K562 (cell line): ENCODE results near the gene PHTF1. TPM values are rescaled to one million over a fixed set of nuclear protein-coding genes. Genes with fewer than 3 reads are reported as not detected.

Experiments
- ARID2 ChIP-seq: fragments of 450-650 bp; IDR thresholded peaks from 2 replicates; pipeline ENCODE4 v1.6.1; 2017; ENCODE audit warnings: antibody characterized with exemption, mild to moderate bottlenecking
- CHAMP1 ChIP-seq: fragments of 450-650 bp; IDR thresholded peaks from 2 replicates; pipeline ENCODE4 v1.6.1; 2016; ENCODE audit warnings: mild to moderate bottlenecking
- HNRNPL ChIP-seq: fragments of 200-400 bp; formaldehyde crosslinking; IDR thresholded peaks from 2 replicates; pipeline ENCODE4 v1.6.1; 2017; ENCODE audit warnings: low read depth, mild to moderate bottlenecking, low read length
- IRF2 ChIP-seq: sonication (generic); formaldehyde crosslinking; IDR thresholded peaks from 2 replicates; pipeline ENCODE4 v1.8.1; 2022; ENCODE audit warnings: mild to moderate bottlenecking, missing genetic modification reagents
- JUNB ChIP-seq: fragments of 450-650 bp; formaldehyde crosslinking; conservative IDR thresholded peaks from 2 replicates; pipeline ENCODE4 v1.4.0; 2020; ENCODE audit warnings: mild to moderate bottlenecking
- MAX ChIP-seq: sonication (generic); formaldehyde crosslinking; IDR thresholded peaks from 2 replicates; pipeline ENCODE4 v1.9.0; 2022; ENCODE audit warnings: mild to moderate bottlenecking, missing genetic modification reagents
- POLR2H ChIP-seq: IDR thresholded peaks from 2 replicates; pipeline ENCODE4 v1.6.1; 2016; ENCODE audit warnings: missing genetic modification characterization, low read depth, mild to moderate bottlenecking, control low read depth, missing compliant biosample characterization, moderate library complexity
- POLR3G ChIP-seq: IDR thresholded peaks from 2 replicates; pipeline ENCODE4 v1.6.1; 2011; ENCODE audit not compliant: insufficient read length, insufficient replicate concordance; ENCODE audit errors: extremely low read depth
- RUNX1 ChIP-seq: sonication (generic); IDR thresholded peaks from 2 replicates; pipeline ENCODE4 v1.6.1; 2016; ENCODE audit warnings: antibody characterized with exemption, low read depth
- ZNF318 ChIP-seq, 2 experiments: fragments of 450-650 bp; IDR thresholded peaks; 2 replicates each; pipeline ENCODE4 v1.6.1; 2016; ENCODE audit warnings: mild to moderate bottlenecking in 2 of 2, borderline replicate concordance in 1 of 2, low read depth in 1 of 2, moderate library complexity in 1 of 2
- polyA plus RNA-seq, 8 experiments: library from polyadenylated mRNA; depleted of rRNA in 4 of 8; stranded (reverse) in 5 of 8; unstranded in 3 of 8; fragments of >200 nt; fragmentation: Nextera tagmentation in 2 of 8; fragmentation: Illumina TruSeq in 1 of 8; extraction: Ambion mirVana in 2 of 8; extraction: Trizol in 1 of 8; gene quantifications; 2 replicates each; pipeline versions ENCODE4 v1.2.1 to v1.2.3, GENCODE V29; 2011 to 2014; ENCODE audit warnings: inconsistent platforms in 1 of 8, missing spikeins in 1 of 8
- total RNA-seq, 7 experiments: library from RNA; depleted of rRNA in 6 of 7; stranded (reverse); fragments of >200 nt in 6 of 7; fragmentation: Illumina TruSeq in 2 of 7; extraction: Trizol in 2 of 7; gene quantifications; 2 replicates each; pipeline versions ENCODE4 v1.2.1 to v1.2.3, GENCODE V29; 2011 to 2021; ENCODE audit warnings: low replicate concordance in 1 of 7

PHTF1 gene
- total and polyA plus RNA-seq, 9 of the 15 experiments (the other 6 are each of a cell fraction or from before 2014, with no cell fraction given), result 8.4 to 36.2 (median 23.0) TPM

- no peak for TF ChIP-seq CHAMP1
- no peak for TF ChIP-seq HNRNPL
- no peak for TF ChIP-seq IRF2 (CRISPR knock-in tag)
- no peak for TF ChIP-seq ZNF318 (IDR thresholded peaks at IDR 0.05; ENCODE audit: borderline replicate concordance in 1 of 2, low read depth in 1 of 2)
- TF ChIP-seq POLR2H (tag), result peak; percentile 41; the same call in 1 of the 2 replicates
- 0 out of 2 replicates have a peak, but pooled peaks have one; percentile 48 for TF ChIP-seq ARID2
- no peak for TF ChIP-seq JUNB
- no peak for TF ChIP-seq POLR3G
- TF ChIP-seq MAX (CRISPR knock-in tag), result 0 out of 2 replicates have a peak, but pooled peaks have one; percentile 25
- no peak for TF ChIP-seq RUNX1
Observed at GRCh38 chr1:113677250-113678158, 81.8 kb downstream of the PHTF1 start (continued).
